MCF 10A (cell line): ENCODE measurements around the gene FRMD4B. TPM values are rescaled to one million over a fixed set of nuclear protein-coding genes. Genes with fewer than 3 reads are reported as not detected.

ENCODE experiments used
- BruUV-seq: library from RNA; stranded (reverse); fragments of 400-500 nt; replicated peaks from 2 replicates; lab custom pipeline; 2021; lab: Mats Ljungman, UMichigan
- CTCF ChIA-PET: fragments of 300-600 bp; sonication (Branson Sonifier 250); formaldehyde crosslinking; extraction: SDS; loops from one replicate; lab custom pipeline; 2021; ENCODE audit warnings: antibody characterized with exemption, inconsistent platforms; lab: Yijun Ruan, JAX
- POLR2A ChIA-PET: fragments of 300-600, 350-650 bp; sonication (Branson Sonifier 250); formaldehyde crosslinking; extraction: SDS; loops from one replicate; lab custom pipeline; 2020; ENCODE audit warnings: antibody characterized with exemption, inconsistent platforms; lab: Yijun Ruan, JAX
- DNase-seq: peaks from one replicate; pipeline ENCODE4 v3.0.0-alpha.2; 2018; ENCODE audit not compliant: unreplicated experiment
- H3K27ac Mint-ChIP-seq: one replicate; pipeline ENCODE4 v1.8.0; 2022; ENCODE audit warnings: mild to moderate bottlenecking, low read depth, mixed read lengths; ENCODE audit not compliant: unreplicated experiment
- H3K27me3 Mint-ChIP-seq: one replicate; pipeline ENCODE4 v1.8.0; 2022; ENCODE audit warnings: mixed read lengths; ENCODE audit not compliant: insufficient read depth, unreplicated experiment
- H3K36me3 Mint-ChIP-seq: one replicate; pipeline ENCODE4 v1.8.0; 2022; ENCODE audit warnings: mild to moderate bottlenecking, moderate library complexity, mixed read lengths; ENCODE audit not compliant: insufficient read depth, unreplicated experiment
- H3K4me1 Mint-ChIP-seq: one replicate; pipeline ENCODE4 v1.8.0; 2022; ENCODE audit warnings: mixed read lengths; ENCODE audit not compliant: insufficient read depth, unreplicated experiment
- H3K4me3 Mint-ChIP-seq: one replicate; pipeline ENCODE4 v1.8.0; 2022; ENCODE audit warnings: mild to moderate bottlenecking, moderate library complexity, mixed read lengths; ENCODE audit not compliant: unreplicated experiment
- H3K9me3 Mint-ChIP-seq: one replicate; pipeline ENCODE4 v1.8.0; 2022; ENCODE audit warnings: mixed read lengths; ENCODE audit not compliant: unreplicated experiment
- CTCF ChIP-seq: fragments of 200-600 bp; IDR thresholded peaks from one replicate; pipeline ENCODE4 v1.8.0; 2022; ENCODE audit warnings: antibody characterized with exemption, mild to moderate bottlenecking; ENCODE audit not compliant: unreplicated experiment
- intact Hi-C: fragments of 100-400 bp; cut with micrococcal nuclease; formaldehyde crosslinking; loops from 2 replicates; pipeline ENCODE4 v1.14.1; 2022
- total RNA-seq: library from RNA; stranded (reverse); gene quantifications from 2 replicates; pipeline ENCODE4 v1.2.3, GENCODE V29; 2022

The FRMD4B gene
- total RNA-seq, 1 experiment from 2014 or later = 39.0 TPM

GRCh38 chr3:69354948-69355347 lies 30.9 kb downstream of the FRMD4B start:
- intact Hi-C loops = no loop called here
- Mint-ChIP-seq H3K9me3 (no peaks in the 10 kb centered on the region), H3K4me1 (peaks cover 33% of the 10 kb centered on the region), H3K4me3 (no peak overlapping the region), H3K36me3 (peaks cover 17% of the 10 kb centered on the region), H3K27me3 (no peaks in the 10 kb centered on the region), H3K27ac (peak overlapping the region; percentile 42)
- BruUV-seq = no TSS peak
- peak; percentile 38 for DNase-seq
- CTCF ChIA-PET = interaction anchor here (0.6 to 1.2 kb wide), 4 partner anchors 11 to 51 kb away, joined by 3 to 6 read pairs (median 4); no protein-coding TSS in a partner anchor
- POLR2A ChIA-PET = interaction anchor here (0.6 to 1.2 kb wide), 4 partner anchors 9 to 111 kb away, joined by 3 to 7 read pairs (median 4); no protein-coding TSS in a partner anchor
- TF ChIP-seq CTCF = no peak

GRCh38 chr3:69353503-69353902 lies 32.4 kb downstream of the FRMD4B start:
- DNase-seq = peak; percentile 47
- no peak overlapping the region for H3K4me3 Mint-ChIP-seq
- BruUV-seq = no TSS peak
- ChIA-PET POLR2A (interaction anchor here (0.7 kb wide), 1 partner anchor 58 kb away, joined by 3 read pairs; no protein-coding TSS in a partner anchor), CTCF (no interaction called here)
- H3K4me1 Mint-ChIP-seq = peaks cover 33% of the 10 kb centered on the region
- no peak for TF ChIP-seq CTCF
- H3K9me3 Mint-ChIP-seq = no peaks in the 10 kb centered on the region
- no peaks in the 10 kb centered on the region for H3K27me3 Mint-ChIP-seq
- H3K27ac Mint-ChIP-seq = no peak overlapping the region
- H3K36me3 Mint-ChIP-seq = peaks cover 17% of the 10 kb centered on the region
- intact Hi-C loops = no loop called here

- no TSS peak for BruUV-seq
- TF ChIP-seq CTCF = no peak
- no peak for DNase-seq
- H3K4me3 Mint-ChIP-seq = no peak overlapping the region
- no peaks in the 10 kb centered on the region for H3K9me3 Mint-ChIP-seq
- peaks cover 33% of the 10 kb centered on the region for H3K4me1 Mint-ChIP-seq
- H3K27me3 Mint-ChIP-seq = no peaks in the 10 kb centered on the region
- H3K36me3 Mint-ChIP-seq = peaks cover 17% of the 10 kb centered on the region
- no peak overlapping the region for H3K27ac Mint-ChIP-seq
- CTCF ChIA-PET = no interaction called here
- POLR2A ChIA-PET = no interaction called here
- intact Hi-C loops = no loop called here
Observed at GRCh38 chr3:69353088-69353478, 32.8 kb downstream of the FRMD4B start.

GRCh38 chr3:69352305-69353087 lies 33.4 kb downstream of the FRMD4B start:
- Mint-ChIP-seq H3K9me3 (no peaks in the 10 kb centered on the region), H3K4me3 (no peak overlapping the region), H3K36me3 (peaks cover 19% of the 10 kb centered on the region), H3K27ac (no peak overlapping the region), H3K27me3 (no peaks in the 10 kb centered on the region), H3K4me1 (peaks cover 27% of the 10 kb centered on the region)
- DNase-seq = no peak
- intact Hi-C loops = no loop called here
- ChIA-PET CTCF (no interaction called here), POLR2A (no interaction called here)
- no TSS peak for BruUV-seq
- TF ChIP-seq CTCF = no peak
